Measurements from ENCODE around the gene ANKRD18A.
"Not testable (repeated sequence)": the region's sequence is repeated elsewhere in the genome, so short reads cannot be mapped to it uniquely, and the experiment has no call there.

The ANKRD18A gene

GRCh38 chr9:38622951-38623350 is 2.6 kb upstream of the ANKRD18A start:
- DNase-seq, result no peak

- DNase-seq, result peak; percentile 78
These were observed 1.9 kb upstream of the ANKRD18A start for GRCh38 chr9:38622288-38622674.

- DNase-seq, result peak; percentile 64
These were observed 1.3 kb upstream of the ANKRD18A start for GRCh38 chr9:38621434-38622287.

- peak; percentile 58 for DNase-seq
These were observed 594 bp downstream of the ANKRD18A start for GRCh38 chr9:38619556-38620447.

- not testable (repeated sequence) for DNase-seq
These were observed 22.2 kb downstream of the ANKRD18A start for GRCh38 chr9:38598029-38598745.

GRCh38 chr9:38595117-38595516 is 25.3 kb downstream of the ANKRD18A start:
- not testable (repeated sequence) for DNase-seq

GRCh38 chr9:38591346-38592063 is 28.9 kb downstream of the ANKRD18A start:
- DNase-seq, result not testable (repeated sequence)

- DNase-seq, result peak; percentile 69
These were observed 36.6 kb downstream of the ANKRD18A start for GRCh38 chr9:38583765-38584164.

- DNase-seq, result not testable (repeated sequence)
These were observed 40.3 kb downstream of the ANKRD18A start for GRCh38 chr9:38580112-38580511.

- not testable (repeated sequence) for DNase-seq
These were observed 44.2 kb downstream of the ANKRD18A start for GRCh38 chr9:38576181-38576580.

GRCh38 chr9:38566048-38566447 is 54.3 kb downstream of the ANKRD18A start:
- not testable (repeated sequence) for DNase-seq

- DNase-seq, result not testable (repeated sequence)
These were observed 55.2 kb downstream of the ANKRD18A start for GRCh38 chr9:38565178-38565577.

GRCh38 chr9:38563911-38564310 is 56.5 kb downstream of the ANKRD18A start:
- not testable (repeated sequence) for DNase-seq

- DNase-seq, result not testable (repeated sequence)
These were observed 59.3 kb downstream of the ANKRD18A start for GRCh38 chr9:38561134-38561533.

GRCh38 chr9:38559172-38559571 is 61.2 kb downstream of the ANKRD18A start:
- DNase-seq, result not testable (repeated sequence)

- not testable (repeated sequence) for DNase-seq
These were observed 62.6 kb downstream of the ANKRD18A start for GRCh38 chr9:38557746-38558145.

GRCh38 chr9:38554966-38555365 is 65.4 kb downstream of the ANKRD18A start:
- DNase-seq, result not testable (repeated sequence)

GRCh38 chr9:38553019-38553418 is 67.4 kb downstream of the ANKRD18A start:
- not testable (repeated sequence) for DNase-seq

GRCh38 chr9:38546497-38547163 is 73.8 kb downstream of the ANKRD18A start:
- not testable (repeated sequence) for DNase-seq

GRCh38 chr9:38540535-38540934 is 79.9 kb downstream of the ANKRD18A start:
- DNase-seq, result not testable (repeated sequence)

- DNase-seq, result no peak
These were observed 91.1 kb downstream of the ANKRD18A start for GRCh38 chr9:38529317-38529716.

Data from islet precursor cell (in vitro differentiated cells).